Activated T-helper 1 cell treated with anti-CD3 and anti-CD28 coated beads, Interleukin-2, amount 50 U/mL, for 16 hours (primary cell): ENCODE measurements around the gene SMYD3.

Source experiments
- DNase-seq, 2 donors: peaks; one replicate each; pipeline ENCODE4 v3.0.0-alpha.2; 2020; ENCODE audit warnings: low read depth in 1 of 2, low spot score in 1 of 2

Gene SMYD3

DNA sequence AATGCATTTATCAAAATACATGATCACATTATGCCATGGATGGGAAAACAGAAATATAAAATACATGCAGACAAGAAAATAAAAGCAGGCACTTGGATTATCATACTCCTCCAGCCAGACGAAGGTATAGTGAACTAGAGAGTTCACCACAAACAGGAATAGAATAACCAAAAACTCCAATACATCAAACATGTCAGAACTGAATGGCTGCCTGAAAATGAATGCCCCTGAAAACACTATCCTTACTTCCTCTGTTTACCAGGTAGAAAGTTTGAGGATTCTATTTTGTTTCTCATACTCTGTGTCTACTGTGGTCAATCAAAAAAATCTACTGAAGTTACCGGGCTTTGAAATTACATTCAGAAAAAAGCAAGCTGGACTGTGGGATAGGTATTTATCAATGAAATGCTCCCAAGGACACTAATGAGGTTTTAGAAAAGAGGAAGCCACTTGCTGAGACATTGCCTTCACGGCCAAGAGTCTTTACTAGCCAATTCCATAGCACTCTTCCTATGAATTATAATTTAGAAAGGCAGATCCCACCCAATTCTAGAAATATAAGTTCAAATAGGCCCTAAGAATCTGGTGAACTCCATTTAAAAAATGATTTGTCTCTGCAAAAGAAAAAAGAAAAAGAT, 197.7 kb downstream of the SMYD3 start:
- DNase-seq: no peak

DNA sequence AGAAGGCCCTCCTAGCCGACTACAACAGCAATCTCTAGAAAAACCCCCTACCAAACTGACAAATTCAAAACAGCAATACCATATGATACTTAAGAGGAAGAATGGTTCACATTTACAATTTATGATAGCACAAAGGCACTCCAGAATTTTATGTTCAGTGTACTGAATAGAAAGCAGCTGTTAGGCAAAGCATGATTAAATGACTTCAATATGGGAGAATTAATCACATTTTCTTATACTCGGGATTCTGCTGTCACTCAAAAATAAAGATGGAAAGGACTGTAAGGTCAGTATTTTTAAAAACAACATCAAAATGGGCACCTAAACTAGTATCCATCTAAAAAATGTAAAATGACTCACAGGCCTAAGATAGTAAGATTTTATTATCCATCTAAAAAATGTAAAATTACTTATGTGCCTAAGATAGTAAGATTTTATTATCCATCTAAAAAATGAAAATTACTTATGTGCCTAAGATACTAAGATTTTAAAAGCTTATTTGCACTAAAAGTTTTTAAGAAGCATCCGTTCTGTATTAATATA, 198.5 kb downstream of the SMYD3 start:
- no peak for DNase-seq

DNA sequence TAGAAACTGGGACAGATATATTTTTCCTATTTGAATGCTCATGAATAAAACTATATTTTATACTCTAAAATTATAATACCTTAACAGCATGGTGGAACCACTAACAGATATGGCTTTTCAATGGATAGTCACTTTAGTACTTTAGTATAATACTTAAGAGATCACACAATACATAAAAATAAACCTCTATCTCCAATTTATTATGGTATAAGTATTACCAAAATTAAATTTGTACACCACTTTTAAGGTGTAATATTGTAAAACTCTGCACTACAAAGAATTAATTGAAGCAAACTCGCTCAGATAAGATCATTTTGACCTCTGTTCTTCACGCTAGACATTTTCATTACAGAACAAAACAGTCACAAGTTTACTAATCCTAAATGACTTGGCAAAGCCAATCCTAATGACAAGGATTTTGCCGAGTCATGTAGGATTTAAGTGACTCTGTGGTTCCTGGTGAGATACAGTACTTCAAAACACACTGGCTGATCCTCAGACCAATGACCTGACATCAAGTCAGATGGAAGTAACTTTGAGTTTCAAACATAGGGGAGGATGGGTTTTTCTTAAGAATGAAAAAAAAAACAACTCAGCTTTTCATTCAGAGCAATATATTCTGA, 200.6 kb downstream of the SMYD3 start:
- DNase-seq: no peak

DNA sequence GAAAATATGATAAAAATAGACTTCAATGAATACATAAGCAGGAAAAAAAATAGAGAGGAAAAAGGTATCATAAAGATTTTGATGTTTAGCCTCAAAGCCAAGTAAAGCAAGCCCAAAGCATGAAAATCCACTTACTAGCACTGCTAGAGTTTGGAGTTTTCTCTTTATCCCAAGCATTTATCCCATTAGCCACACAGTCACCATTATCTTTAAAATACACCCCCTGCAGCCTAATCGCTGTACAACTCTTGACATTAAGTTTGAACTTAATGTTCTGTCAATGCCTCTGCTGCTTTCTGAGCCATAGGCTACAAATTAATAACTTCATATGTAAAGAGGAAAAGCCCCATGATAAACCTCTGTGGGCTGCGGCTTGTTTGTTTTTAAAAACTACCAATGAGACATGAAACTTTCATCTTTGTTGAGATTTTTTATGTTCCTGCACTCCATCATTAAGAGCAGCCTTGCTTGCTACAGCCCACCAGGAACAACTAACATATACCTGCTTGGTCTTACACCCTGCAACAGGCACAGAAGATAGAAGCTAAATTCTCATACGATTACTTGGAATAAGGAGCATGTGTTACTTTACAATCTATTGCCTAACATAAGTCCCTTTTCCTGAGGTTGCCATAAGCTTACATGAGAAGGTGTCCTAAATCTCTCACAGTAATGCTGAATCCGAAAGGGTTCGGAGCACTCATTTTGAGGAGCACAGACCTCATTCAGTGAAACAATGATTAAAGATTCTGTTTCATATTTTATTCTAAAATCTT, 202.4 kb downstream of the SMYD3 start:
- DNase-seq: no peak

DNA sequence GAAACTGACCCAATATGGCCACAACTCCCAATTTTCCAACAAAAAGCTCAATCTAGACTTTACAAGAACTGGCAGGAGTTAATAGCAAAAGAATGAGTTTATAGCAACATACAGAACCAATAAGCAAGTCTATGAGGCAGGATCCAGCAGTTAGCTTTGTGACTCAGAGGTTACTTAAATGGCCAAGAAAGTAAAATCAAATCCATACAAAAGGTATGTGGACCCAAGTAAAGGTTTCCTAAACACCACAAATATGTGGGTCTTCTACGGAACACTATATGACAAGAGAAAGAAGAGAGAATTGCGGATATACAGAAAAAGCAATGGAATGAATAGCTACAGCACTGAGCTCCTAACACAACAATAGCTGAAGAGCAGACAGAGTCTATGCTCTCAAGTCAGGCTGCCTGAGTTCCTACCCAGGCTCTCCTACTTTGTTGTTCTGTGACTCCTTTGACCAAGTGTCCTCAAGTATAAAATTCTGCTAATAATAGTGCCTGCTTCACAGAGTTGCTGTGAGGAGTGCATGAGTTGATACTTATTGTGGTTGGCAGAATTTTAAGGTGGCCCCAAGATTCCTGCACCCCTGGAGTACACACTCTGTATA, 204.3 kb downstream of the SMYD3 start:
- DNase-seq: no peak

DNA sequence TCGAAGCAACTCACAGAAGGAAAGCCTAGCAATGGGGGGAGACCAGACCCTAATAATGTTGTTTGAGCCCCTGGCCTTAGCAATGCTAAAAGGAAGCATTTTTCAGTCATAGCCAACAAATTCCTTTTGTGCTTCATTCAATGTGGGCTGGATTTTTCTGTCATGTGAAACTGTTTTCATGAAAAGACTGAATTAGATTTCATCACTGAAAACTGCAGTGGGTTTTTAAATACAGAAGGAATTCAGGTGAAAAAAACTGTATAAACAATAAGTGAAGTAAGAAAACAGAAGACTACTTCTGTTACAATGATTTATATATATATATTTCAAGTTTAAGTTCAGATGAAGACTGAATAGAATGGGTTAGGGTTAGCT, 204.8 kb downstream of the SMYD3 start:
- no peak for DNase-seq

DNA sequence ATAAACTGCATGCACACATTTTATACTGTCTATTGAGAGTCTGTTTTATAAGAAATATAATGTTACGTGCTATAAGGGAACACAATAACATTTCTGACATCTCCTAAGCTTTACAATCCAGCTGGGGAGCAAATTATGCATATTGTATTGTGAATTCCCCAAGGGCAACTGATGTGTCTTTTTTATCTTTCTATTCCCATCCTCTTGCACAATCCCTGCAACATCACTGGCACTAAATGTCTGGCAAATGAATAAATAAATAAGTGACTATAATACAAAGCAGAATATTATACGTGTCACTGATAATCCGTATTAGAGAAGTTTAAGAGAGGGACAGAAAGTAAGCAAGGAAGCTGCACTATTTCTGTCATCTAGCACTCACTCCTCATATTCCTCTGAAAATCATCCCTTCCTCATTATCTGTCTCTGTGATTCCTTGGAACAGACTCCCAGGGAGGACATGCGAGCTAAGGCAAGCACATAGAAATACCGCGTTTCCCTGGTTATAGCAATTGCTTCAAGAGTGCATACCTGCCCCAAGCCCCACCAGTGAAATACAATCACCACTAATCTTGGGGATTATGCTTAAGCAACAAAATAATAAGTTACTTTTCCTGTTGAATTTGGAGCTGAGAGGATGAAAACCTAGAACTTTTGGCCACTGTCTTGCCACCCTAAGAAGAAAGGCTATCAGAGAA, 205.4 kb downstream of the SMYD3 start:
- DNase-seq: no peak

DNA sequence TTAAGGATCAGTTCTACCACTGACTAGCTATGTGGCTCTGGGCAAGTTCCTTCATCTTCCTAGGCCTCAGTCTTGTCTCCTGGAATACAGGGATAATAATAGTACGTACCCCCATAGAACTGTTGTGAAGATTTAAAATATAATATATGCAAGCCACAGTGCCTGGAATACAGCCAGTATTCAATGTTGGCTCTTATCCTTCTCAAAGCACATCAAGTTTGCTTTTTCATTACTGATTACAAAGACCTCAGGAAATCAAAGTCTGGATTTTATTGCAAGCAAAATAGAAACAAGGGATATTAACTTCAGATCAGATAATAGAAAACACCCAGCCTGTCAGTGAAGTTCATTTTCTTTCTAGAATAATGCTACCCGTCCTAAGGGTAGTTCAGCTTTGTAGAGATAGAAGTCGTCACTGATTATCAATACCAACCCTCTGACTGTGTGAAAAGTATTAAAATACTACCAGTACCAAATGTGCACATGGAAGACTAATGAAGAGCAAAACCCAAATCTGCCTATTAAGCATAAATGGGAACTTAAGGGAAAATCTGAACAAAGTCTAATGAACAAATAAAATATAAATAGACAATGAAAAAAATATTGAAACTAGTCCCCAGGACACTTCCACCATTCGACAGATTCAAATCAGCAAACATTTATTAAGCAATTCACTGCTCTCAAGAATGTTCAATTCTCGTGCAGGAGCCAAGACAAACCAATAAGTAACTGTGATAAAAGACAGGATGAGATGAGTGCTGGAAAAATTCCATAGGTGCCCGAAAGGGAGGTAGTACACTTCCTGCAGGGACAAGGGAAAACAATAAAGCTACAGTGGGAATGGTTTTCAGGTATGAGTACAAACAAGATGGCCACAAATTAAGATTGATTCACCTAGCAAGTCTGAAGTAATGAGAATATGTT, 206.2 kb downstream of the SMYD3 start:
- DNase-seq: no peak

DNA sequence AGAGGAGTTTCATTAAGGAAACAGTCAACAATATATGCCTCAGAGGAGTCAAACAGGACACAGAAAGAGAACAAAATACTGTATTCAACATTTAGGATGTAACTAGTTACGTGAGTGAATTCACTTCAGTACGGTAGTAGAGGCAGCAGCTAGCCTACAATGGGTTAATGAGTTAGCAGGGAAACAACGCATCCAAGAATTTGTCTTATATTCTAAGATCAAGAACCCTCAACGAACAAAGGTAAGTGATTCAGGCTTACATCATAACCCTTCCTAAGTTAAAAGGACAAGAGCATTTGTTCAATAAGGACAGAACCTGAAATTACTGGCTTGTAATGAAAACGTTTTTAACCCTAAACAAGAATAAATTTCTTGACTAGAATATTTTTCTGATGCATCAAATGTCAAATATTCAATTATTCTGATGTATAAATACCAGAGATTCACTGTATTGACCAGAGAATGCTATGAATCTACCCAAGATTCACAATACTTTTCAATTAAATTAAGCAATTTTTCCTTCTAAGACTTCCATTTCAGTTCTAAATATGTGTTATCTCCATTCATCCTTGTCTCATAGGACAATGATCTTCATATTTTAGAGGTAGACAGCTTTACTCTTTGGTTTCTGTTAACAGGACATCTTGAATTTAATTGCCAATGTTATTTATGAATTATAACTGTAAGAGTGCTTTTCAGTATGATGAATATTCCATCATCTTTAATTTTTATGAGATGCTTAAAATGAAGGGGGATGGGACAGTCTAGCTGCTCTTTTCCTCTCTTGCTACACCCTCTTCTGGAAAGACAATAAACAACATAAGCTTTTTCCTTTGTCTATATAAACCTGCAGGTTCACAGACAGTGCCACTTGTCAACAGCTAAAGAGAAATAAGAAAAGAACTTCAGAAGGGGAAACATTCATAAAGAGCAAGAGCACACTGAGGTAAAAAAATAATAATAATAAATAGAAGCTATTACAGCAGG, 209.5 kb downstream of the SMYD3 start:
- DNase-seq: no peak

DNA sequence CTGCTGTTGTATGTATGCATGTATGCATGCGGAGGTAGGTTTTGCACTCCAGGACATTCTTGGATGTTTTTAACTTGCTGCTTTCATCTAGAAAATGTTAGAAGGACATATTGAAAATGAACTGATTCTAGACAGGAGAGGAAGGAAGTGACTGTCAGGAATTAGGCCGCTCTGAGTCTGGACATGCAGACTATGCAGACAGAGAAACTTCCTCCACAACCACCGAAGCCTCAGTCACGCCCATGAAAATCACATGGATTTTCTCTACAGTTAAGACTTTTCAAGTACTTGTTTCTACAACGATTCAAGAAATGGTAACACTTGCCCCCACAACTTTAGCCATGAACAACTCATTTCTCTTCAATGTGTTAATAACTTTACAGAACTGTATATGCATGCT, 211.1 kb downstream of the SMYD3 start:
- no peak for DNase-seq

DNA sequence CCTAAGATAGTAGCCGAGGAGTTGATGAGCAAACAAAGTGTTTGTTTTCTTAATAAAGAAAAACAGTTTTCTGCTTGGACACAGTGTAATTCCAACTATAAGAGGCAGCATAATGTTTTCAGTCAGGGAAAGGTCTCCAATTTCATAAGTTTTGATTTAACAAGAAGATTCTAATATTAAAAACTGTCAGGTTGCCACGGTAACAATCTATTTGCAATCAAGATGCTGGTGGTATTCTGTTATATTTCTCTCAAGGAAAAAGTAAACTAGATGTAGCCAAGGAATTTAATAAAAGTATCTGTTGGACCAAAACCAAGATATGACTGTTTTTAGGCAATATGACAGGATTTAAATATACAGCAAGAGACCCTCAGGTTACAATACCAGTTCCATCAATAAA, 211.7 kb downstream of the SMYD3 start:
- no peak for DNase-seq

DNA sequence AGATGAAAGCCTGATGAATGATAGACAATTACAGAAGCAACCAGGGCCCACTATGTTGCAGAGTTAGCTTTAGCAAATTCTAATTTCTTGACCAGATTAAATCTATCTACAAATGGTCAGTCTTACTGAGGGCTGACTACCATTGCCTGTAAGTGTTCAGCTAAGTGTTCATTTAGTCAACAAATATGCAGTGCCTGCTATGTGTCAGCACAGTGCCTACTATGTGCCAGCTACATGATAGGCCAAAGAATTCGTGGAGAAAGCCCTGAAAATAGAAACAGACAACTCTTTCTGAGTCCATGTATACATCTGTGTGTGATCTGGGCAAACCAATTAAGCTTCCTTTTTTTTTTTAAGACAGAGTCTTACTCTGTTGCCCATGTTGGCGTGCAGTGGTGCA, 212.8 kb downstream of the SMYD3 start:
- no peak for DNase-seq

DNA sequence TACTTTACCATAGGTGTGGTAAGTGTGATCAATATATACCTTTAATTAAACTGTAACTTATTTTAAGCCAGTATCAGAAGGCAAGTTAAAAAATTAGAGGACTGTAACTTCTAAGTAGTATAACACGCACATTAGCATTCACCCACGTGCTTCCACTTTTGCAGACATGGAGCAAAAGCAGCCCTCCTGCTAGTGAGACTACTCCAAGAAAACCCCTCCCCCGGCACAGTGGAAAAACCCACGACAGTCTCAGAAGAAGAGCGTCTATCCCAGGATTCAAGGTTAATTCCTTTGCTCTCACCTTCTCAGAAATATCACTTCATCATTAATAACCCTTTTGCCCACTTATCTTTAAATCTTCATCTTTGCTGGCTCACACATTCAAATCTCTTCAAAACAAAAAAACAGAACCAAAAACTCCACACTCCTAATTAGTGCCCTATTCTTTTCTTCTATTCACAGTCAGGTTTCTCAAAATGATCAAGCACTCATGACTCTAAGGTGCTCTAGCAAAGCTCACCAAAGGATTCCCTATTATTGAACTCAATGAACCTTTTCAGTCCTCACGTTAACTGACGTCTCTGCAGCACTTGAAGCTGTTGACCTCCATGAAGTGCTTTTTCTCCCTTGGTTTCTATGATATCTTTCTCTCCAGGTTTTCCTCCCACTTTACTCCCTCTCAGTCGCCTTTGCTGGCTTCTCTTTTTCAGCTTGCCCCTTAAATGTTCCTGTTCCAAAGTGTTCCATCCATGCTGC, 213.5 kb downstream of the SMYD3 start:
- DNase-seq: no peak

DNA sequence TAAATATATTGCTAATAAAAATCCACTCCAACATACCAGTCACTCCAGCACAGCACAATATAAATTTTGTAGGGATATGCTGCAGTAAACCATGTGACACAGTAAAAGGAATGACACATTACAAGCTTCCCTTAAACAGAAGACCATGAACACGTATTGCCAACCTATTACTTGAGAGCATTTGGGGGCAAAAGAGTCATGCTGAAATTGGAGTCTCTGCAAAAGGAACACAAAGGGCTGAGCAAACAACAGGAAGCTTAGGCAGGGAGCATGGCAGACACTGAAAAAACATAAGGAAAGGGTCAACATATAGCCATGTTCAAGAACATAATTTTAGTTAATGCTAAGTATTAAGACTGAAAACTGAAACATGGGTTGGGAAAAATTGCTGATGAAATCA, 214.5 kb downstream of the SMYD3 start:
- DNase-seq: no peak

DNA sequence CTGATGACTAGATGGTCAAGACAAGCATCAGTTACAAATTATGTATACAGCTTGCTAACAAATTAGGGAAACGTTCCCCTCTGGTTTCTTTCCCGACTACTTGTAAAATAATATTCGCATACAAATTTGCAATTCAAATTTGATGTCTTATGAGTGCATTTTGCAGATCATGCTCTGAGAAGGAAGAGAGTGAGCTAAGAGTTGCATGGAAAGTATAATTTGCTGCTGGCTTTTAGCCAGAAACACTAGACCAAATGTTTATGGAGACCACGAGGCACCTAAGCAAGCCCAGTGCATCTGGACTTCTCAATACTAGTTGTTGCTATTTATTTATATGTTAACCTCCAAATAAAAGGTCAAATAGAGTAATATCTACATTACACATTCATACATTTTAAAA, 216.0 kb downstream of the SMYD3 start:
- no peak for DNase-seq

DNA sequence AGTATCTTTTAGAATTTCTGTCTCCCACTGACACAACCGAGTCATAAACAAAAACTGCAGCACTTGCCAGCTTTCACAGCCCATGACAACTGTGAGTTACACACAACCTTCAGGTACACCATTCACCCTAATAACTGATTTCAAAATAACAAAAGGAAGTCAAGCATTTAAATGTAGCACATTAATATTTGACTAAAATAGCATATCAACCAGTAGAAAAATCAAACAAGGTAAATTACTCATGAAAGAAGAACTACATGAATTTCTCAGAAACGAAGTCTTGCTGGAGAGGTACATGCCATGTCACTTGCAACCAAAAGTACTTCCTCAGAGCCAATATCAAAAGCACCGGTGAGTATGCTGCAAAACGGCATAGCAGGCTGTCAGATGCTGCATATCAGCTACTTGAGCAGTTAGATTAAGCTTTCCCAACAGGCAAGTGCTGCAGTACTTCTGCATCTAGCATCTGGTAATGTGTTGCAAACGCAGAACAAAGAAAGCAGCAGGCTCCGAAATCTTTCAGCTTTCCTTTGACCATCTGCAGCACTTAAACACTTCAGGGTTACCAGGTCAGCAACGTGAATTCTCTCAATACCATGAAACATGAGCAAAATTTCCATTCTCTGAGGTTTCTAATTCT, 223.2 kb downstream of the SMYD3 start:
- DNase-seq: no peak

DNA sequence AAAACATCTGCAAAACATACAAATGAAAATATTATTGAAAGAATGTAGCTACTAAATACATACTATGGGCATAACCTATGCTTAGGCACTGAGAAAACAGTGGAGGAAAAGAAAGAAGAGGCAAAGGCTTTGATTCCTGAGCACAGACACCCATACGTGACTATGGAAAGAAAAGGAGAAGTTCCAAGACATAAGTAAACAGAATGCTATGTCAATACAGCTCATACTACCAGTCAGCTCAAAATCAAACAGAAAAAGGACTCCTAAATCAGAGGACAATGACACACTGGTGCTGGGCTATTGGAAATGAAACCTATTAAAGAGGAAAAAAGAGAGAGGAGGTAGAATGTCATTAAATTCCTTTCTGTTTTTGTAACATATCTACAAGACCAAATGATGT, 225.4 kb downstream of the SMYD3 start:
- DNase-seq: no peak

DNA sequence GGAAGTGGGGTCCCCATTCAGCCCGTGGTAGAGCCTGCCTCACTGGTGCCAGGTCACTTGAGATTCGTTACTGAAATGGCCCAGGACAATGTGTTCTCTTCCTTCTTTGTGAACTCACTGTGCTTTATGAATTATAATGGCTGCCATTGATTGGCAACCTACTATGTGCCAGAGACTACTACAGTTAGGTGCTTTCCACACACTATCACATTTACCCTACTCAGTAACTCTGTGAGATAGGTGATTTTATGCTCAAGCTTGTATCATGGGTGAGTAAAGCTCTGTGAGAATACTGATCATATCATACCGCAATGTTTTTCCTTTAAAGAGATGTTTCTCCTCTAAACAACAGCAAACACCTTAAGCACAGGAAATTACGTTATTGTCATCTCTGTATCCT, 225.9 kb downstream of the SMYD3 start:
- no peak for DNase-seq
